Mucosa of descending colon (tissue), 3 donors: ENCODE results near the gene VEZF1. TPM values are rescaled to one million over a fixed set of nuclear protein-coding genes. Genes with fewer than 3 reads are reported as not detected.

Source experiments
- ATAC-seq: fragments of 200-7000 bp; cut with Tn5 transposase; one replicate; pipeline ENCODE4 v1.9.1; 2020; ENCODE audit warnings: mild to moderate bottlenecking, moderate library complexity
- DNase-seq, 3 donors: peaks; one replicate each; pipeline ENCODE4 v3.0.0-alpha.2; 2020
- H3K36me3 ChIP-seq: fragments of 200-600 bp; one replicate; pipeline ENCODE4 v1.8.0; 2021; ENCODE audit warnings: low read depth, mild to moderate bottlenecking
- H3K4me1 ChIP-seq: fragments of 200-600 bp; one replicate; pipeline ENCODE4 v1.8.0; 2021; ENCODE audit warnings: low read depth, mild to moderate bottlenecking
- H3K4me3 ChIP-seq: fragments of 200-600 bp; one replicate; pipeline ENCODE4 v1.8.0; 2021; ENCODE audit warnings: mild to moderate bottlenecking
- H3K9me3 ChIP-seq: fragments of 200-600 bp; one replicate; pipeline ENCODE4 v1.8.0; 2021; ENCODE audit warnings: mild to moderate bottlenecking
- CTCF ChIP-seq: fragments of 200-600 bp; IDR thresholded peaks from one replicate; pipeline ENCODE4 v1.8.0; 2022; ENCODE audit warnings: antibody characterized with exemption, mild to moderate bottlenecking
- intact Hi-C, 2 donors: fragments of 100-400 bp; cut with DNase I in 1 of 2; cut with micrococcal nuclease in 1 of 2; formaldehyde crosslinking; loops; one replicate each; pipeline versions ENCODE4 v1.11.0 to v1.11.1; 2022; cut with DNase I, micrococcal nuclease
- total RNA-seq, 3 donors: library from RNA; stranded (reverse); fragmentation: NEBNext Ultra II Directional in 2 of 3; extraction: Animal tissue kit (Norgen Biotek cat#: 25700) in 2 of 3; gene quantifications; one replicate each; pipeline versions ENCODE4 v1.2.1 to v1.2.4, GENCODE V29; 2021 to 2023
- donor health status: DM: no; HTN: no; CAD: no; lungs with moderate emphysema.
- donor health status: DM: no; HTN: no; CAD: no.
- donor health status: DM: no; HTN: yes; CAD: no.

Gene VEZF1
- total RNA-seq, 3 donors from 2014 or later = 48.1 to 107 (median 48.9) TPM

GRCh38 chr17:57938061-57938502, 50.0 kb downstream of the VEZF1 start:
- ATAC-seq = peak; percentile 70
- no peak for TF ChIP-seq CTCF
- Histone ChIP-seq H3K4me1 (peaks cover 47% of the 10 kb centered on the region), H3K4me3 (no peak overlapping the region), H3K9me3 (no peaks in the 10 kb centered on the region), H3K36me3 (no peaks in the 10 kb centered on the region)
- DNase-seq = peak in 1 of 3 donors; percentile 77
- intact Hi-C loops = no loop called here

- Histone ChIP-seq H3K9me3 (no peaks in the 10 kb centered on the region), H3K4me3 (no peak overlapping the region), H3K36me3 (no peaks in the 10 kb centered on the region), H3K4me1 (peaks cover 47% of the 10 kb centered on the region)
- no peak for DNase-seq
- TF ChIP-seq CTCF = no peak
- intact Hi-C loops = no loop called here
- no peak for ATAC-seq
Observed at GRCh38 chr17:57937492-57937891, 50.6 kb downstream of the VEZF1 start.

- ATAC-seq (peak; percentile 9), DNase-seq (no peak)
- intact Hi-C loops = no loop called here
- Histone ChIP-seq H3K9me3 (no peaks in the 10 kb centered on the region), H3K36me3 (no peaks in the 10 kb centered on the region), H3K4me3 (no peak overlapping the region), H3K4me1 (peaks cover 46% of the 10 kb centered on the region)
- no peak for TF ChIP-seq CTCF
Observed at GRCh38 chr17:57935833-57936807, 51.9 kb downstream of the VEZF1 start.

- DNase-seq (no peak), ATAC-seq (no peak)
- Histone ChIP-seq H3K4me3 (no peak overlapping the region), H3K36me3 (no peaks in the 10 kb centered on the region), H3K9me3 (no peaks in the 10 kb centered on the region), H3K4me1 (peaks cover 31% of the 10 kb centered on the region)
- intact Hi-C loops = no loop called here
- TF ChIP-seq CTCF = no peak
Observed at GRCh38 chr17:57931488-57932137, 56.4 kb downstream of the VEZF1 start.

- TF ChIP-seq CTCF = no peak
- intact Hi-C loops = no loop called here
- Histone ChIP-seq H3K36me3 (no peaks in the 10 kb centered on the region), H3K4me3 (no peak overlapping the region), H3K9me3 (no peaks in the 10 kb centered on the region), H3K4me1 (peaks cover 18% of the 10 kb centered on the region)
- ATAC-seq = no peak
- DNase-seq = no peak
Observed at GRCh38 chr17:57930239-57930638, 57.8 kb downstream of the VEZF1 start.
